ENCODE measurements around the gene IMPDH1. TPM values are rescaled to one million over a fixed set of nuclear protein-coding genes. Genes with fewer than 3 reads are reported as not detected.

Gene IMPDH1
- total RNA-seq, 1 donor from 2014 or later: 52.3 TPM

- H3K27me3 ChIP-seq: no peaks in the 10 kb centered on the region
- H3K36me3 ChIP-seq: peaks cover 0 to 45% of the 10 kb centered on the region in 2 donors
- TF ChIP-seq POLR2A (IDR thresholded peaks at IDR 0.05): no peak
- no peak for TF ChIP-seq POLR2AphosphoS5 (IDR thresholded peaks at IDR 0.05; ENCODE audit: insufficient read depth in 1 of 2, low read depth in 1 of 2)
- no peak for TF ChIP-seq CTCF (IDR thresholded peaks at IDR 0.05)
- peaks cover 5% of the 10 kb centered on the region for H3K4me1 ChIP-seq
- intact Hi-C loops (cut with DNase I): no loop called here
- no peak overlapping the region for H3K4me3 ChIP-seq
- H3K27ac ChIP-seq: no peak overlapping the region
- no peaks in the 10 kb centered on the region for H3K9me3 ChIP-seq
- DNase-seq (ENCODE audit: extremely low spot score in 2 of 2): no peak
Measured at GRCh38 chr7:128391805-128392204, 18.0 kb downstream of the IMPDH1 start.

GRCh38 chr7:128390871-128391565 is 18.8 kb downstream of the IMPDH1 start:
- intact Hi-C loops (cut with DNase I): no loop called here
- no peak overlapping the region for H3K27ac ChIP-seq
- TF ChIP-seq POLR2AphosphoS5 (IDR thresholded peaks at IDR 0.05; ENCODE audit: insufficient read depth in 1 of 2, low read depth in 1 of 2): no peak
- TF ChIP-seq CTCF (IDR thresholded peaks at IDR 0.05): no peak
- TF ChIP-seq POLR2A (IDR thresholded peaks at IDR 0.05): no peak
- no peak overlapping the region for H3K4me3 ChIP-seq
- H3K9me3 ChIP-seq: no peaks in the 10 kb centered on the region
- no peaks in the 10 kb centered on the region for H3K27me3 ChIP-seq
- peaks cover 5% of the 10 kb centered on the region for H3K4me1 ChIP-seq
- no peak for DNase-seq (ENCODE audit: extremely low spot score in 2 of 2)
- peaks cover 0 to 37% of the 10 kb centered on the region in 2 donors for H3K36me3 ChIP-seq

- no peak for DNase-seq (ENCODE audit: extremely low spot score in 2 of 2)
- H3K36me3 ChIP-seq: peaks cover 0 to 24% of the 10 kb centered on the region in 2 donors
- peaks cover 5% of the 10 kb centered on the region for H3K4me1 ChIP-seq
- intact Hi-C loops (cut with DNase I): loop anchor here (5.0 kb wide), 1 partner anchor 42 kb away; no protein-coding TSS in a partner anchor
- H3K9me3 ChIP-seq: no peaks in the 10 kb centered on the region
- no peak overlapping the region for H3K27ac ChIP-seq
- H3K27me3 ChIP-seq: no peaks in the 10 kb centered on the region
- TF ChIP-seq CTCF (IDR thresholded peaks at IDR 0.05) (no peak), POLR2AphosphoS5 (IDR thresholded peaks at IDR 0.05; ENCODE audit: insufficient read depth in 1 of 2, low read depth in 1 of 2) (no peak), POLR2A (IDR thresholded peaks at IDR 0.05) (no peak)
- no peak overlapping the region for H3K4me3 ChIP-seq
Measured at GRCh38 chr7:128389618-128390329, 20.0 kb downstream of the IMPDH1 start.

- Histone ChIP-seq H3K4me1 (peaks cover 5% of the 10 kb centered on the region), H3K9me3 (no peaks in the 10 kb centered on the region), H3K4me3 (no peak overlapping the region), H3K27me3 (no peaks in the 10 kb centered on the region), H3K36me3 (peaks cover 0 to 18% of the 10 kb centered on the region in 2 donors), H3K27ac (no peak overlapping the region)
- no peak for DNase-seq (ENCODE audit: extremely low spot score in 2 of 2)
- intact Hi-C loops (cut with DNase I): loop anchor here (5.0 kb wide), 1 partner anchor 42 kb away; no protein-coding TSS in a partner anchor
- TF ChIP-seq CTCF (IDR thresholded peaks at IDR 0.05) (no peak), POLR2A (IDR thresholded peaks at IDR 0.05) (no peak), POLR2AphosphoS5 (IDR thresholded peaks at IDR 0.05; ENCODE audit: insufficient read depth in 1 of 2, low read depth in 1 of 2) (no peak)
Measured at GRCh38 chr7:128389085-128389617, 20.6 kb downstream of the IMPDH1 start.

All from vagina (tissue), 2 donors.